Caco-2 (cell line): ENCODE data around the gene EIF4G1. TPM values are rescaled to one million over a fixed set of nuclear protein-coding genes. Genes with fewer than 3 reads are reported as not detected.

Experiments used
- BruUV-seq: library from RNA; stranded (reverse); fragments of 400-500 nt; replicated peaks from 2 replicates; lab custom pipeline; 2021; lab: Mats Ljungman, UMichigan
- CTCF ChIA-PET: fragments of 300-600 bp; sonication (Branson Sonifier 250); formaldehyde crosslinking; loops from one replicate; lab custom pipeline; 2022; ENCODE audit warnings: antibody characterized with exemption; lab: Charles Lee
- POLR2A ChIA-PET: fragments of 300-600 bp; sonication (Branson Sonifier 250); formaldehyde crosslinking; loops from one replicate; lab custom pipeline; 2022; ENCODE audit warnings: antibody characterized with exemption; lab: Charles Lee
- DNase-seq, 2 experiments: peaks; one replicate each; pipeline versions ENCODE4 v3.0.0 to v3.0.0-alpha.2; 2020 to 2022
- H3K27me3 ChIP-seq: replicated peaks from 2 replicates; pipeline ENCODE4 v1.6.0; 2011; ENCODE audit warnings: low read length; ENCODE audit not compliant: control insufficient read depth, insufficient read depth
- H3K36me3 ChIP-seq: 2 replicates; pipeline ENCODE4 v1.5.1; 2011; ENCODE audit warnings: low read length; ENCODE audit not compliant: control insufficient read depth, insufficient read depth
- H3K4me1 ChIP-seq: fragments of 250-450 bp; sonication (Bioruptor Pico); 2 replicates; pipeline ENCODE4 v1.5.1; 2020; ENCODE audit warnings: mild to moderate bottlenecking
- H3K4me3 ChIP-seq: 2 replicates; pipeline ENCODE4 v1.5.1; 2011; ENCODE audit warnings: low read depth, mild to moderate bottlenecking, control low read depth, low read length
- H3K9me3 ChIP-seq: fragments of 250-450 bp; sonication (Bioruptor Pico); 2 replicates; pipeline ENCODE4 v1.5.1; 2020; ENCODE audit warnings: mild to moderate bottlenecking, moderate library complexity
- H3K27ac Mint-ChIP-seq: one replicate; pipeline ENCODE4 v1.8.0; 2022; ENCODE audit warnings: mixed read lengths; ENCODE audit not compliant: unreplicated experiment
- H3K27me3 Mint-ChIP-seq: one replicate; pipeline ENCODE4 v1.8.0; 2022; ENCODE audit warnings: mixed read lengths; ENCODE audit not compliant: insufficient read depth, unreplicated experiment
- H3K36me3 Mint-ChIP-seq: one replicate; pipeline ENCODE4 v1.8.0; 2022; ENCODE audit warnings: mild to moderate bottlenecking, mixed read lengths; ENCODE audit not compliant: insufficient read depth, unreplicated experiment
- H3K4me1 Mint-ChIP-seq: one replicate; pipeline ENCODE4 v1.8.0; 2022; ENCODE audit warnings: low read depth, mixed read lengths; ENCODE audit not compliant: unreplicated experiment
- H3K4me3 Mint-ChIP-seq: one replicate; pipeline ENCODE4 v1.8.0; 2022; ENCODE audit warnings: mild to moderate bottlenecking, moderate library complexity, mixed read lengths; ENCODE audit not compliant: unreplicated experiment
- H3K9me3 Mint-ChIP-seq: one replicate; pipeline ENCODE4 v1.8.0; 2022; ENCODE audit warnings: mixed read lengths; ENCODE audit not compliant: unreplicated experiment
- intact Hi-C: fragments of 100-400 bp; cut with micrococcal nuclease; formaldehyde crosslinking; loops from one replicate; pipeline ENCODE4 v1.10.0; 2022; ENCODE audit not compliant: unreplicated experiment
- total RNA-seq: library from RNA; stranded (reverse); gene quantifications from 2 replicates; pipeline ENCODE4 v1.2.3, GENCODE V29; 2022
- TF ChIP-seq, protein P1 (sequence below), 2 experiments: fragments of 200-600 bp in 1 of 2; IDR thresholded peaks; 1 replicate in 1 of 2; 2 replicates in 1 of 2; pipeline versions ENCODE4 v1.5.1 to v1.8.0; 2011 to 2022; ENCODE audit warnings: antibody characterized with exemption in 1 of 2, control low read depth in 1 of 2, inconsistent platforms in 1 of 2, low read depth in 1 of 2, low read length in 1 of 2, mild to moderate bottlenecking in 1 of 2, moderate library complexity in 1 of 2; ENCODE audit not compliant: insufficient read depth in 1 of 2, severe bottlenecking in 1 of 2, unreplicated experiment in 1 of 2

EIF4G1 gene
- total RNA-seq, 1 experiment from 2014 or later: 423 TPM

DNA sequence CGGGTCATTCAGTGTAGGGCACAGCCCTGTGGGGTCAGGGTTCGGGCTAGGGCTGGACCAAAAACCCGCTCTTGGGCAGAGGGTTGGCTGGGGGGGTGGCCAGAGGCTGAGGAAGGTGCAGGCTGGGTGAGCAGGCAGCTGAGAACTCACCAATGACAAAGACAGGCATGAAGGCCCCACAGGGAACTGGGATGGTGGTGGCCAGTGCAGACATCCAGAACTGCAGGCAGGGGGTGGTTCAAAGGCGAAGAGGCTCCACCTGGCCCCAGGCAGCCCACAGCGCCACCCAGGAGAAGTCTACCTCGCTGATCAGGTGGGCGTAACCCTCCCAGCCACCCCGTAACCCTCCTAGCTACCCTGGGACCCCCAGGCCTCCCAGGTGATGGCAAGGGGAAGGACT, 40.3 kb downstream of the EIF4G1 start:
- Histone ChIP-seq H3K4me3 (no peak overlapping the region), H3K36me3 (peaks cover 1% of the 10 kb centered on the region; the same call in 1 of the 2 replicates), H3K4me1 (no peaks in the 10 kb centered on the region), H3K27me3 (no peaks in the 10 kb centered on the region), H3K9me3 (no peaks in the 10 kb centered on the region)
- H3K27ac Mint-ChIP-seq: no peak overlapping the region
- peaks cover 22% of the 10 kb centered on the region for H3K36me3 Mint-ChIP-seq
- TF ChIP-seq, protein P1, sequence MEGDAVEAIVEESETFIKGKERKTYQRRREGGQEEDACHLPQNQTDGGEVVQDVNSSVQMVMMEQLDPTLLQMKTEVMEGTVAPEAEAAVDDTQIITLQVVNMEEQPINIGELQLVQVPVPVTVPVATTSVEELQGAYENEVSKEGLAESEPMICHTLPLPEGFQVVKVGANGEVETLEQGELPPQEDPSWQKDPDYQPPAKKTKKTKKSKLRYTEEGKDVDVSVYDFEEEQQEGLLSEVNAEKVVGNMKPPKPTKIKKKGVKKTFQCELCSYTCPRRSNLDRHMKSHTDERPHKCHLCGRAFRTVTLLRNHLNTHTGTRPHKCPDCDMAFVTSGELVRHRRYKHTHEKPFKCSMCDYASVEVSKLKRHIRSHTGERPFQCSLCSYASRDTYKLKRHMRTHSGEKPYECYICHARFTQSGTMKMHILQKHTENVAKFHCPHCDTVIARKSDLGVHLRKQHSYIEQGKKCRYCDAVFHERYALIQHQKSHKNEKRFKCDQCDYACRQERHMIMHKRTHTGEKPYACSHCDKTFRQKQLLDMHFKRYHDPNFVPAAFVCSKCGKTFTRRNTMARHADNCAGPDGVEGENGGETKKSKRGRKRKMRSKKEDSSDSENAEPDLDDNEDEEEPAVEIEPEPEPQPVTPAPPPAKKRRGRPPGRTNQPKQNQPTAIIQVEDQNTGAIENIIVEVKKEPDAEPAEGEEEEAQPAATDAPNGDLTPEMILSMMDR (IDR thresholded peaks at IDR 0.05; ENCODE audit: insufficient read depth in 1 of 2, low read depth in 1 of 2, low read length in 1 of 2, severe bottlenecking in 1 of 2, unreplicated experiment in 1 of 2): no peak
- CTCF ChIA-PET: interaction anchor here (1.0 kb wide), 1 partner anchor 17 kb away, joined by 4 read pairs; no protein-coding TSS in a partner anchor
- BruUV-seq: no TSS peak
- no peaks in the 10 kb centered on the region for H3K9me3 Mint-ChIP-seq
- POLR2A ChIA-PET: no interaction called here
- no peak overlapping the region for H3K4me3 Mint-ChIP-seq
- peaks cover 2% of the 10 kb centered on the region for H3K4me1 Mint-ChIP-seq
- intact Hi-C loops: no loop called here
- H3K27me3 Mint-ChIP-seq: no peaks in the 10 kb centered on the region
- peak in 1 of 2 experiments; percentile 30 for DNase-seq

DNA sequence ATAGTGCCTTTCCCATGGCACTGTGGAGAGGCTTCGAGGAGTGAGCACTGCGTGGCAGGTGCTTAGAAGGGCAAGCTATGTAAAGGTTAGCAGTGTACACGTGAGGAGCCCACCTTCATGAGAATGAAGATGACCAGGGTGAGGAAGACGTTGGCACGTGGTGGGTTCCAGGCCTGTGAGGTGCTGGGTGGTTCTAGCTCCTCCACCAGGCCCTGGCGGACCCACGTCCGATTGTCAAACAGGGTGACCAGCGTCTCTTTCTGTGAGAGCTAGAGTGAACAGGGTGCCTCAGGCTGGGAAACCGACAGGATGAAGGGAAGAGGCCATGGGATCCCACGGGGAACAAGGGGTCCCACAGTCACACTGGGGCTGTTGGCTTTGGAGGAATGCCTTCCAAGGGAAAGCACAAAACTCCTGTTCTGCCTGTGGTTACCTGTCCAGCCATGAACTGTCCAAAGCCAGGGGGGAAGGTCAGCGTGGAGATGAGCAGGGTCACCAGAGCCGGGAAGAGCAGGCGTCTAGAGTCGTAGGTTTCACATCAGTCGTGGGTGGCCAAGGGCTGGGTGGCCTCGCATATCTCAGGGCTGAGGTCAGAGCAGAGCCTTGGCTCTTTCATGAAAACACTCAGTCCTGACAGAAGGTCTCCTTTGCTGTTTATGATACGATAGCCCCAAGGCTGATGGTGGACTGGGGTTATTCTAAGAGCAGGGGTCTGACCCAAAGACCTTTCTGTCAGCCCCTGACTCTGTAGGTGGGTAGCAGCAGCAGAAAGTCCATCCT, 41.0 kb downstream of the EIF4G1 start:
- no peak overlapping the region for H3K4me3 ChIP-seq
- no TSS peak for BruUV-seq
- H3K9me3 ChIP-seq: no peaks in the 10 kb centered on the region
- POLR2A ChIA-PET: no interaction called here
- no peaks in the 10 kb centered on the region for H3K27me3 Mint-ChIP-seq
- no peak overlapping the region for H3K4me3 Mint-ChIP-seq
- intact Hi-C loops: no loop called here
- no peaks in the 10 kb centered on the region for H3K4me1 ChIP-seq
- TF ChIP-seq, protein P1 (IDR thresholded peaks at IDR 0.05; ENCODE audit: insufficient read depth in 1 of 2, low read depth in 1 of 2, low read length in 1 of 2, severe bottlenecking in 1 of 2, unreplicated experiment in 1 of 2): no peak
- peaks cover 20% of the 10 kb centered on the region for H3K36me3 Mint-ChIP-seq
- H3K27ac Mint-ChIP-seq: peak overlapping the region; percentile 21
- H3K9me3 Mint-ChIP-seq: no peaks in the 10 kb centered on the region
- CTCF ChIA-PET: interaction anchor here (1.0 kb wide), 1 partner anchor 16 kb away, joined by 4 read pairs; no protein-coding TSS in a partner anchor
- peak in 1 of 2 experiments; percentile 29 for DNase-seq
- H3K36me3 ChIP-seq: peaks cover 1% of the 10 kb centered on the region; the same call in 1 of the 2 replicates
- peaks cover 9% of the 10 kb centered on the region for H3K4me1 Mint-ChIP-seq
- H3K27me3 ChIP-seq: no peaks in the 10 kb centered on the region

DNA sequence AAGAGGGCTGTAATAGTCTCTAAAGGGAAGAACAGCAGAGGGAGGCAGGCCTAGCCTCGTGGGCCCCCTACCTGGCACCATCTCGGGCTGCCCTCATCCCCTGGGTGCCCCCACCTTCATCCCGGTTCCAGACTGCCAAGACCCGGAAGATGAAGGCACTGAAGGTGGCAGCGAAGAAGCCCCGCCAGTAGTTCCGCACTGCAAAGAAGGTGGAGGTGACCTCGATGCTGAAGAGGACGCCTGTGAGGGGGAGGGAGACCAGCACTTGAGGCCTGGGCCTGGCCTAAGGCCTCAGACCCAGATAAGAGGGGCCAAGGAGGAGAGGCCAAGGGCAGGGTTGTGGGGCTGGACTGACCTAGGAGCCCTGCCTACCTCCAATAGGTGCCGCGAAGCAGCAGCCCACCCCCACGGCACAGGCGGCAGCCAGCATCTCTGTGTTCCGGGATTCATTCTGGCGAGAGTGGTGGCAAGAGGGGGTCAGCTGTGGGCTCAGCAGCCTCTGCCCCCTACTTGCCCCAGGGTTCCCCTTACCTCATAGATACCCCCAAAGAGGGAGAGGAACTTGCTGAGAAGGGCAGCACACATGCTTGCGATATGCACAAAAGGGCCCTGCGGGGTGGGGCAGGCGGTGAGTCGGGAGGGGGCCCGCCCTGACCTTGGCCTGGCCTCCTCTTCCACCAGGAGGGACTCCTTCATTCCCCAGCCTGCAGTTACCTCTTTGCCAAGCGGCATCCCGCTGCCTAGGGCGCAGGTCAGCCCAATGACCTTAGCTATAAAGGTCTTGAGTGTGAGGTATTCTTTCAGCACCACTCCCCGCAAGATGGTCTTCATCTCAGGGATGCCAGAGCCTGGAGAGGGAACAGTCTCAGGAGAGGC, 43.1 kb downstream of the EIF4G1 start:
- H3K36me3 Mint-ChIP-seq: peaks cover 8% of the 10 kb centered on the region
- H3K4me3 Mint-ChIP-seq: no peak overlapping the region
- Histone ChIP-seq H3K36me3 (peaks cover 1% of the 10 kb centered on the region; the same call in 1 of the 2 replicates), H3K4me1 (no peaks in the 10 kb centered on the region), H3K9me3 (no peaks in the 10 kb centered on the region), H3K4me3 (no peak overlapping the region), H3K27me3 (no peaks in the 10 kb centered on the region)
- H3K27me3 Mint-ChIP-seq: no peaks in the 10 kb centered on the region
- peaks cover 11% of the 10 kb centered on the region for H3K4me1 Mint-ChIP-seq
- TF ChIP-seq, protein P1 (IDR thresholded peaks at IDR 0.05; ENCODE audit: insufficient read depth in 1 of 2, low read depth in 1 of 2, low read length in 1 of 2, severe bottlenecking in 1 of 2, unreplicated experiment in 1 of 2): no peak
- H3K27ac Mint-ChIP-seq: no peak overlapping the region
- intact Hi-C loops: no loop called here
- no peaks in the 10 kb centered on the region for H3K9me3 Mint-ChIP-seq
- CTCF ChIA-PET: no interaction called here
- POLR2A ChIA-PET: no interaction called here
- DNase-seq: no peak
- BruUV-seq: no TSS peak
